Astrocyte (in vitro differentiated cells and primary cell): ENCODE data around the gene SLC29A1. TPM values are rescaled to one million over a fixed set of nuclear protein-coding genes. Genes with fewer than 3 reads are reported as not detected.

Source experiments
- DNase-seq: peaks from one replicate; pipeline ENCODE4 v3.0.0-alpha.2; 2010; ENCODE audit warnings: low read depth
- FAIRE-seq: peaks from 2 replicates; lab custom pipeline; 2011; peaks lifted over from hg19 to GRCh38; lab: Jason Lieb, UNC
- H2AFZ ChIP-seq: 2 replicates; pipeline ENCODE4 v1.6.0; 2012; ENCODE audit warnings: low read depth, low read length, inconsistent platforms
- H3K27ac ChIP-seq: 2 replicates; pipeline ENCODE4 v1.5.1; 2011; ENCODE audit warnings: low read depth, low read length, inconsistent platforms
- H3K27me3 ChIP-seq: 2 replicates; pipeline ENCODE4 v1.6.0; 2011; ENCODE audit warnings: low read length, inconsistent platforms; ENCODE audit not compliant: insufficient read depth
- H3K36me3 ChIP-seq: 2 replicates; pipeline ENCODE4 v1.5.1; 2011; ENCODE audit warnings: low read length, inconsistent platforms; ENCODE audit not compliant: insufficient read depth
- H3K4me1 ChIP-seq: 2 replicates; pipeline ENCODE4 v1.5.1; 2011; ENCODE audit warnings: low read length, inconsistent platforms; ENCODE audit not compliant: insufficient read depth
- H3K4me2 ChIP-seq: 2 replicates; pipeline ENCODE4 v1.6.0; 2012; ENCODE audit warnings: low read length, inconsistent platforms
- H3K4me3 ChIP-seq: 2 replicates; pipeline ENCODE4 v1.5.1; 2011; ENCODE audit warnings: low read depth, mild to moderate bottlenecking, low read length, inconsistent platforms; ENCODE audit not compliant: insufficient read depth
- H3K79me2 ChIP-seq: 2 replicates; pipeline ENCODE4 v1.6.0; 2012; ENCODE audit warnings: mild to moderate bottlenecking, low read length, inconsistent platforms; ENCODE audit not compliant: insufficient read depth
- H3K9ac ChIP-seq: 2 replicates; pipeline ENCODE4 v1.6.0; 2012; ENCODE audit warnings: mild to moderate bottlenecking, low read length, inconsistent platforms
- H3K9me3 ChIP-seq: 2 replicates; pipeline ENCODE4 v1.5.1; 2012; ENCODE audit warnings: low read depth, mild to moderate bottlenecking, low read length, inconsistent platforms; ENCODE audit not compliant: insufficient read depth
- H4K20me1 ChIP-seq: 2 replicates; pipeline ENCODE4 v1.6.0; 2012; ENCODE audit warnings: low read length, inconsistent platforms; ENCODE audit not compliant: insufficient read depth
- H3K27ac Mint-ChIP-seq: one replicate; pipeline ENCODE4 v1.8.0; 2021; ENCODE audit warnings: mild to moderate bottlenecking, mixed read lengths; ENCODE audit not compliant: unreplicated experiment
- H3K27me3 Mint-ChIP-seq: one replicate; pipeline ENCODE4 v1.8.0; 2021; ENCODE audit warnings: low read depth, mixed read lengths; ENCODE audit not compliant: unreplicated experiment
- H3K36me3 Mint-ChIP-seq: one replicate; pipeline ENCODE4 v1.8.0; 2021; ENCODE audit warnings: low read depth, mixed read lengths; ENCODE audit not compliant: unreplicated experiment
- H3K4me1 Mint-ChIP-seq: one replicate; pipeline ENCODE4 v1.8.0; 2021; ENCODE audit warnings: low read depth, mixed read lengths; ENCODE audit not compliant: unreplicated experiment
- H3K4me3 Mint-ChIP-seq: one replicate; pipeline ENCODE4 v1.8.0; 2021; ENCODE audit warnings: mild to moderate bottlenecking, moderate library complexity, mixed read lengths; ENCODE audit not compliant: unreplicated experiment
- H3K9me3 Mint-ChIP-seq: one replicate; pipeline ENCODE4 v1.8.0; 2021; ENCODE audit warnings: mild to moderate bottlenecking, mixed read lengths; ENCODE audit not compliant: unreplicated experiment
- CTCF ChIP-seq: IDR thresholded peaks from 2 replicates; pipeline ENCODE4 v1.5.1; 2011; ENCODE audit warnings: low read depth, mild to moderate bottlenecking, inconsistent platforms, low read length, moderate library complexity; ENCODE audit not compliant: insufficient read depth
- EZH2 ChIP-seq: IDR thresholded peaks from 2 replicates; pipeline ENCODE4 v1.6.1; 2012; ENCODE audit warnings: mild to moderate bottlenecking, low read length, inconsistent platforms; ENCODE audit not compliant: insufficient read depth
- total RNA-seq: library from RNA; stranded (reverse); gene quantifications from 2 replicates; pipeline ENCODE4 v1.2.1, GENCODE V29; 2021

SLC29A1 gene
- total RNA-seq, 1 donor from 2014 or later = 15.3 TPM

GRCh38 chr6:44245912-44246662 lies 22.7 kb downstream of the SLC29A1 start:
- Histone ChIP-seq H4K20me1 (peaks cover 42% of the 10 kb centered on the region), H3K4me2 (peak overlapping the region; percentile 93), H3K4me3 (peak overlapping the region; percentile 100), H3K27ac (peak overlapping the region; percentile 92), H3K9me3 (no peaks in the 10 kb centered on the region), H3K4me1 (peaks cover 17% of the 10 kb centered on the region), H3K36me3 (peaks cover 31% of the 10 kb centered on the region), H2AFZ (peak overlapping the region; percentile 93), H3K79me2 (peaks cover 47% of the 10 kb centered on the region), H3K27me3 (no peaks in the 10 kb centered on the region), H3K9ac (peak overlapping the region; percentile 100)
- DNase-seq (peak; percentile 75), FAIRE-seq (no peak)
- peak overlapping the region; percentile 98 for H3K4me3 Mint-ChIP-seq
- peaks cover 24% of the 10 kb centered on the region for H3K36me3 Mint-ChIP-seq
- no peak for TF ChIP-seq EZH2
- TF ChIP-seq CTCF = peak; percentile 6
- H3K27me3 Mint-ChIP-seq = no peaks in the 10 kb centered on the region
- peaks cover 3% of the 10 kb centered on the region for H3K9me3 Mint-ChIP-seq
- H3K27ac Mint-ChIP-seq = peak overlapping the region; percentile 98
- H3K4me1 Mint-ChIP-seq = peaks cover 25% of the 10 kb centered on the region

GRCh38 chr6:44246663-44247337 lies 23.4 kb downstream of the SLC29A1 start, which contains the start of gene HSP90AB1:
Gene HSP90AB1 (plus strand): TSS chr6:44247101. CDS start chr6:44248630, 1,529 bp downstream.
- Histone ChIP-seq H2AFZ (peak within 1 kb of the TSS; percentile 93), H3K27me3 (no peaks in the 10 kb centered on the region), H3K4me1 (peaks cover 17% of the 10 kb centered on the region), H3K27ac (peak within 1 kb of the TSS; percentile 92), H3K4me2 (peak within 1 kb of the TSS; percentile 93), H3K9me3 (no peaks in the 10 kb centered on the region), H3K4me3 (peak within 1 kb of the TSS; percentile 100), H3K9ac (peak within 1 kb of the TSS; percentile 100), H4K20me1 (peaks cover 49% of the 10 kb centered on the region), H3K36me3 (peaks cover 37% of the 10 kb centered on the region), H3K79me2 (peaks cover 54% of the 10 kb centered on the region)
- H3K27me3 Mint-ChIP-seq = no peaks in the 10 kb centered on the region
- peak within 1 kb of the TSS; percentile 98 for H3K27ac Mint-ChIP-seq
- DNase-seq (peak; percentile 100), FAIRE-seq (no peak)
- H3K4me1 Mint-ChIP-seq = peaks cover 30% of the 10 kb centered on the region
- H3K36me3 Mint-ChIP-seq = peaks cover 30% of the 10 kb centered on the region
- H3K9me3 Mint-ChIP-seq = peaks cover 3% of the 10 kb centered on the region
- TF ChIP-seq CTCF (no peak), EZH2 (no peak)
- peak within 1 kb of the TSS; percentile 98 for H3K4me3 Mint-ChIP-seq
